Loucy (cell line): ENCODE results near the gene TCF7.

Experiments used
- EZH2phosphoT487 ChIP-seq: fragments of 200-600 bp; IDR thresholded peaks from 2 replicates; pipeline ENCODE4 v1.6.1; 2018; ENCODE audit warnings: antibody characterized with exemption, mild to moderate bottlenecking, moderate library complexity, borderline replicate concordance
- TF ChIP-seq, protein P1 (sequence below): fragments of 200-600 bp; sonication (generic); conservative IDR thresholded peaks from 2 replicates; pipeline ENCODE4 v1.5.1; 2014; ENCODE audit warnings: mild to moderate bottlenecking, antibody characterized with exemption, low read length

DNA sequence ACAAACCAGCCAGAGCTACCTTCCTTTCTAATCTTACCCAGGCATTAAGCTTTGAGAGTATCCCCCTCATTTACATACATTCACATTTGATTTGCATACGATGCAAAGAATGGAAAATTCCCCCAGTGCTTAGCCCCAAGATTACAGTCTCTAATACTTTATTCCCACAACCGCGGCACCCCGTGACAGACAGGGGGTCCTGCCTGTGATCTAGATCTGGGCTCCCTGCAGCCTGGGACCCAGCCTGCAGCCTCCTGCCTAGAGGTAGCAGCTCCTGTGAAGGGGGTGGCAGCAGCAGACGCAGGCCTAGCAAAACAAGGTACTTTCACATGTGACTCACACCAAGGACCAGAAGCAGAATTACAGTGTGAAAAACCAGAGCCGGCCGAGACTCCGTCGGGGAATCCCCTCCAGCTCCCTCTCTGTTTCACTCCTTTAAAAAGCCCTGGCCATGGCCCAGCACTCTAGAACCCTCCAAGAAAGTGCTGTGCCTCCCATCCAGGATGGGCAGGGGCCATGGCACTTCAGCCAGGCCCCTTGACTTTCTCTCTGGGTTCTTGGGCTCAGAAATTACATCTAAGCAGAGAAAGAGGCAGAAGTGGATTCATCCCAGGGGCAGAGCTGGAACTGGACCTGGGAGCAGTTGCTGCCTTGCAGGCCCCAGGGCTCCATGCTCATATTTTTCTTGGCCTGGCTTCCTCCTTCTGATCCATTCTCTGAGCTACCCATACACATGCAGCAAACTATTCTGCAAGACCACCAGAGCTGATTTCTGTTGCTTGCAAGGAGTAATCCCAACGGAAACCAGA lies 14.0 kb upstream of the TCF7 start:
- TF ChIP-seq EZH2phosphoT487, result no peak
- TF ChIP-seq, protein P1, sequence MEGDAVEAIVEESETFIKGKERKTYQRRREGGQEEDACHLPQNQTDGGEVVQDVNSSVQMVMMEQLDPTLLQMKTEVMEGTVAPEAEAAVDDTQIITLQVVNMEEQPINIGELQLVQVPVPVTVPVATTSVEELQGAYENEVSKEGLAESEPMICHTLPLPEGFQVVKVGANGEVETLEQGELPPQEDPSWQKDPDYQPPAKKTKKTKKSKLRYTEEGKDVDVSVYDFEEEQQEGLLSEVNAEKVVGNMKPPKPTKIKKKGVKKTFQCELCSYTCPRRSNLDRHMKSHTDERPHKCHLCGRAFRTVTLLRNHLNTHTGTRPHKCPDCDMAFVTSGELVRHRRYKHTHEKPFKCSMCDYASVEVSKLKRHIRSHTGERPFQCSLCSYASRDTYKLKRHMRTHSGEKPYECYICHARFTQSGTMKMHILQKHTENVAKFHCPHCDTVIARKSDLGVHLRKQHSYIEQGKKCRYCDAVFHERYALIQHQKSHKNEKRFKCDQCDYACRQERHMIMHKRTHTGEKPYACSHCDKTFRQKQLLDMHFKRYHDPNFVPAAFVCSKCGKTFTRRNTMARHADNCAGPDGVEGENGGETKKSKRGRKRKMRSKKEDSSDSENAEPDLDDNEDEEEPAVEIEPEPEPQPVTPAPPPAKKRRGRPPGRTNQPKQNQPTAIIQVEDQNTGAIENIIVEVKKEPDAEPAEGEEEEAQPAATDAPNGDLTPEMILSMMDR, result no peak
